Epithelial cell of proximal tubule (primary cell): ENCODE results near the gene TMEM131. TPM values are rescaled to one million over a fixed set of nuclear protein-coding genes. Genes with fewer than 3 reads are reported as not detected.

Source experiments
- DNase-seq: peaks from one replicate; pipeline ENCODE4 v3.0.0-alpha.2; 2011; ENCODE audit warnings: low read depth
- H3K4me3 ChIP-seq: 2 replicates; pipeline ENCODE4 v1.5.1; 2011; ENCODE audit warnings: low read depth, mild to moderate bottlenecking, low read length
- total RNA-seq: library from RNA; depleted of rRNA; stranded (reverse); fragments of >200 nt; gene quantifications from 2 replicates; pipeline ENCODE4 v1.2.3, GENCODE V29; 2015
- TF ChIP-seq, protein P1 (sequence below): conservative IDR thresholded peaks from 2 replicates; pipeline ENCODE4 v1.5.1; 2012; ENCODE audit warnings: low read depth, mild to moderate bottlenecking, low read length

The TMEM131 gene
- total RNA-seq, 1 donor from 2014 or later, result 16.0 TPM

GRCh38 chr2:97741686-97742085 lies 254.1 kb downstream of the TMEM131 start:
- no peak for DNase-seq
- H3K4me3 ChIP-seq, result no peak overlapping the region
- TF ChIP-seq, protein P1, sequence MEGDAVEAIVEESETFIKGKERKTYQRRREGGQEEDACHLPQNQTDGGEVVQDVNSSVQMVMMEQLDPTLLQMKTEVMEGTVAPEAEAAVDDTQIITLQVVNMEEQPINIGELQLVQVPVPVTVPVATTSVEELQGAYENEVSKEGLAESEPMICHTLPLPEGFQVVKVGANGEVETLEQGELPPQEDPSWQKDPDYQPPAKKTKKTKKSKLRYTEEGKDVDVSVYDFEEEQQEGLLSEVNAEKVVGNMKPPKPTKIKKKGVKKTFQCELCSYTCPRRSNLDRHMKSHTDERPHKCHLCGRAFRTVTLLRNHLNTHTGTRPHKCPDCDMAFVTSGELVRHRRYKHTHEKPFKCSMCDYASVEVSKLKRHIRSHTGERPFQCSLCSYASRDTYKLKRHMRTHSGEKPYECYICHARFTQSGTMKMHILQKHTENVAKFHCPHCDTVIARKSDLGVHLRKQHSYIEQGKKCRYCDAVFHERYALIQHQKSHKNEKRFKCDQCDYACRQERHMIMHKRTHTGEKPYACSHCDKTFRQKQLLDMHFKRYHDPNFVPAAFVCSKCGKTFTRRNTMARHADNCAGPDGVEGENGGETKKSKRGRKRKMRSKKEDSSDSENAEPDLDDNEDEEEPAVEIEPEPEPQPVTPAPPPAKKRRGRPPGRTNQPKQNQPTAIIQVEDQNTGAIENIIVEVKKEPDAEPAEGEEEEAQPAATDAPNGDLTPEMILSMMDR, result no peak

DNA sequence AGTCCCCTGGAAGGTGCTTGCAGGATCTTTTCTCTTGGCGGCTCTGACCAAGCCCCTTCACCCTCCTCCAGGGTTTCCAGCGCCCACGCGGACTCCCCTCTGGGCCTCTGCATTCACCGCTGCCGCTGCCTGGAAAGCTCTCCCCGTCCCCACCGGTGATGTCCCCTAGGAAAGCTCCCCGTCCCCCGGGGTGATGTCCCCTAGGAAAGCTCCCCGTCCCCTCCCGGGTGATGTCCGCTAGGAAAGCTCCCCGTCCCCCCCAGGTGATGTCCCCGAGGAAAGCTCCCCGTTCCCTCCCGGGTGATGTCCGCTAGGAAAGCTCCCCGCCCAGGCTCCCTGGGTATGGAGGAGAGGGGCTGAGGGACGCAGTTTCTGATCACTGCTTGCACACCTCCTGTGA lies 254.5 kb downstream of the TMEM131 start:
- TF ChIP-seq, protein P1, result no peak
- no peak for DNase-seq
- no peak overlapping the region for H3K4me3 ChIP-seq

DNA sequence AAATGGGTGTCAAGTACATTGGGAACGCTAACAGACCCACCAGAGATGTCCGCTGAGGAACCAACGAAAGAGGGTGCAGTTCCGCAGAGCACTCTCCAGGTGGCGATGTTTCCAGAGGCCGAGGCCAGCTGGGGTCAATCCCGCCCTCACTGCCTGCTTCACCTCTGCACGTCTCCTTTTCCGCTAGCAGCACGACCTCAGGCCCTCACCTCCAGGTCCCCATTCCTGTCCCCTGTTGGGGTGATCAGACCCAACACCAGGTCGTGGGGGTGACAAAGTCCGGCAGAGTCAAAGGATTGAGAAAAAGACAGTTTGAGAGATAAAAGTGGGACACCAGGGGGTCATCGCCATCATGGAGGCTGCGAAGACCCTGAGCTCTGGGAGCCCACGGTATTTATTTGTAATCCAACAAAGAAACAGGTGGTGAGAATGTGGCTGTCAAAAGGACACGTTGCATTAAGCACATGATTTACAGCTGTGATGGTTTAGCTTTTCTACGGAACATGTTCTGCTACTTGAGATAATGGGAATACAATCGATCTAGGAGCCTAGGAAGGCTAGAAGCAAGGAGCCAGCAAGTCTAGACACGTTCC lies 255.1 kb downstream of the TMEM131 start:
- TF ChIP-seq, protein P1, result peak; percentile 83
- H3K4me3 ChIP-seq, result no peak overlapping the region
- no peak for DNase-seq

DNA sequence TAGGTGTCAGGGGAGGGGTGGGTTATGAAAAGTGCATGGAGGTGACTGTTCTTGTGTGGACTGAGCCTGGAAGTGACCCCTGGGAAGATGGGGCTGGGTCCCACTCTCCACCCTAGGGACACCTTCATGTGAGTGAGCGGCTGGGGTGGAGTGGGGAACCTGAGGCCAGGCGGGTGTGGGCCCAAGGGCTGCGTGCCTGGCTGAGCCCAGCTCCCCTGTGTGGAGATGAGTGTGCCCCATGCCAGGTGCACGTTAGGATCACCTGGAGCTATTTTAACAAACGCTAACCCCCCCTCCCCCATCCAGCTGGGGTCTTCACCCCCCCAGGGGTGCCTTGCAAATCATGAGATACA lies 255.9 kb downstream of the TMEM131 start:
- no peak overlapping the region for H3K4me3 ChIP-seq
- TF ChIP-seq, protein P1, result no peak
- DNase-seq, result no peak

DNA sequence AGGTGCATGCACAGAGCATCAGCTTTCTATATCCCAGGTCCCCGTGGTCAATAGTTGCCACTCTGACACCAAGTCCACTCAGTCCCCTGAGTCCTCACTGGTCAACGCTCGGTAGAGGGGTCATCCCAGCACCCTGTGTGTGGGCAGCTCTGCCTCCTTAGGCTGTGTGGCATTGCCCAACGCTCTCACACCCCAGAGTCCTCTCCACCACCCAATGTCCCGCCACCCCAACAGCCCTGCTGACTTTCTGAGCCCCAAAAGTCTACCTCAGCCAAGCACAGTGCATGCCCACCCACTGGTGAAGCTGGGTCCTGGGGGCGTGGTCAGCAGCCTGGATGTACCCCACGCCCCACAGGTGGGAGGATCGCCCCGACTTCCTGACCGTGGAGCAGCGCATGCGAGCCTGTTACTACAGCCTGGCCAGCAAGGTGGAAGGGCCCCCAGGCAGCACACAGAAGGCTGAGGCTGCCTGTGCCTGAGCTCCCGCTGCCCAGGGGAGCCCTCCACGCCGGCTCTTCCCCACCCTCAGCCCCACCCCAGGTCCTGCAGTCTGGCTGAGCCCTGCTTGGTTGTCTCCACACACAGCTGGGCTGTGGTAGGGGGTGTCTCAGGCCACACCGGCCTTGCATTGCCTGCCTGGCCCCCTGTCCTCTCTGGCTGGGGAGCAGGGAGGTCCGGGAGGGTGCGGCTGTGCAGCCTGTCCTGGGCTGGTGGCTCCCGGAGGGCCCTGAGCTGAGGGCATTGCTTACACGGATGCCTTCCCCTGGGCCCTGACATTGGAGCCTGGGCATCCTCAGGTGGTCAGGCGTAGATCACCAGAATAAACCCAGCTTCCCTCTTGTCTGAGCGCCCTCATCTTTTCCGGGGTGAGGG lies 256.5 kb downstream of the TMEM131 start:
- TF ChIP-seq, protein P1, result no peak
- DNase-seq, result no peak
- no peak overlapping the region for H3K4me3 ChIP-seq

- no peak for DNase-seq
- H3K4me3 ChIP-seq, result no peak overlapping the region
- TF ChIP-seq, protein P1, result no peak
These were observed 257.3 kb downstream of the TMEM131 start for GRCh38 chr2:97738179-97739019.
